Caco-2 (cell line): ENCODE measurements around the gene PEA15. TPM values are rescaled to one million over a fixed set of nuclear protein-coding genes. Genes with fewer than 3 reads are reported as not detected.

Experiments
- BruUV-seq: library from RNA; stranded (reverse); fragments of 400-500 nt; replicated peaks from 2 replicates; lab custom pipeline; 2021; lab: Mats Ljungman, UMichigan
- CTCF ChIA-PET: fragments of 300-600 bp; sonication (Branson Sonifier 250); formaldehyde crosslinking; loops from one replicate; lab custom pipeline; 2022; ENCODE audit warnings: antibody characterized with exemption; lab: Charles Lee
- POLR2A ChIA-PET: fragments of 300-600 bp; sonication (Branson Sonifier 250); formaldehyde crosslinking; loops from one replicate; lab custom pipeline; 2022; ENCODE audit warnings: antibody characterized with exemption; lab: Charles Lee
- DNase-seq, 2 experiments: peaks; one replicate each; pipeline versions ENCODE4 v3.0.0 to v3.0.0-alpha.2; 2020 to 2022
- H3K27me3 ChIP-seq: replicated peaks from 2 replicates; pipeline ENCODE4 v1.6.0; 2011; ENCODE audit warnings: low read length; ENCODE audit not compliant: control insufficient read depth, insufficient read depth
- H3K36me3 ChIP-seq: 2 replicates; pipeline ENCODE4 v1.5.1; 2011; ENCODE audit warnings: low read length; ENCODE audit not compliant: control insufficient read depth, insufficient read depth
- H3K4me1 ChIP-seq: fragments of 250-450 bp; sonication (Bioruptor Pico); 2 replicates; pipeline ENCODE4 v1.5.1; 2020; ENCODE audit warnings: mild to moderate bottlenecking
- H3K4me3 ChIP-seq: 2 replicates; pipeline ENCODE4 v1.5.1; 2011; ENCODE audit warnings: low read depth, mild to moderate bottlenecking, control low read depth, low read length
- H3K9me3 ChIP-seq: fragments of 250-450 bp; sonication (Bioruptor Pico); 2 replicates; pipeline ENCODE4 v1.5.1; 2020; ENCODE audit warnings: mild to moderate bottlenecking, moderate library complexity
- H3K27ac Mint-ChIP-seq: one replicate; pipeline ENCODE4 v1.8.0; 2022; ENCODE audit warnings: mixed read lengths; ENCODE audit not compliant: unreplicated experiment
- H3K27me3 Mint-ChIP-seq: one replicate; pipeline ENCODE4 v1.8.0; 2022; ENCODE audit warnings: mixed read lengths; ENCODE audit not compliant: insufficient read depth, unreplicated experiment
- H3K36me3 Mint-ChIP-seq: one replicate; pipeline ENCODE4 v1.8.0; 2022; ENCODE audit warnings: mild to moderate bottlenecking, mixed read lengths; ENCODE audit not compliant: insufficient read depth, unreplicated experiment
- H3K4me1 Mint-ChIP-seq: one replicate; pipeline ENCODE4 v1.8.0; 2022; ENCODE audit warnings: low read depth, mixed read lengths; ENCODE audit not compliant: unreplicated experiment
- H3K4me3 Mint-ChIP-seq: one replicate; pipeline ENCODE4 v1.8.0; 2022; ENCODE audit warnings: mild to moderate bottlenecking, moderate library complexity, mixed read lengths; ENCODE audit not compliant: unreplicated experiment
- H3K9me3 Mint-ChIP-seq: one replicate; pipeline ENCODE4 v1.8.0; 2022; ENCODE audit warnings: mixed read lengths; ENCODE audit not compliant: unreplicated experiment
- CTCF ChIP-seq, 2 experiments: fragments of 200-600 bp in 1 of 2; IDR thresholded peaks; 1 replicate in 1 of 2; 2 replicates in 1 of 2; pipeline versions ENCODE4 v1.5.1 to v1.8.0; 2011 to 2022; ENCODE audit warnings: antibody characterized with exemption in 1 of 2, control low read depth in 1 of 2, inconsistent platforms in 1 of 2, low read depth in 1 of 2, low read length in 1 of 2, mild to moderate bottlenecking in 1 of 2, moderate library complexity in 1 of 2; ENCODE audit not compliant: insufficient read depth in 1 of 2, severe bottlenecking in 1 of 2, unreplicated experiment in 1 of 2
- intact Hi-C: fragments of 100-400 bp; cut with micrococcal nuclease; formaldehyde crosslinking; loops from one replicate; pipeline ENCODE4 v1.10.0; 2022; ENCODE audit not compliant: unreplicated experiment
- total RNA-seq: library from RNA; stranded (reverse); gene quantifications from 2 replicates; pipeline ENCODE4 v1.2.3, GENCODE V29; 2022

Gene PEA15
- total RNA-seq, 1 experiment from 2014 or later: 85.1 TPM

GRCh38 chr1:160207771-160208556 is 2.8 kb downstream of the PEA15 start:
- peaks cover 18% of the 10 kb centered on the region for H3K4me1 Mint-ChIP-seq
- CTCF ChIA-PET: no interaction called here
- no TSS peak for BruUV-seq
- H3K27me3 Mint-ChIP-seq: no peaks in the 10 kb centered on the region
- DNase-seq: no peak
- POLR2A ChIA-PET: no interaction called here
- no peak for TF ChIP-seq CTCF (IDR thresholded peaks at IDR 0.05; ENCODE audit: insufficient read depth in 1 of 2, low read depth in 1 of 2, low read length in 1 of 2, severe bottlenecking in 1 of 2, unreplicated experiment in 1 of 2)
- no peak overlapping the region for H3K4me3 ChIP-seq
- H3K36me3 Mint-ChIP-seq: peaks cover 34% of the 10 kb centered on the region
- H3K9me3 Mint-ChIP-seq: no peaks in the 10 kb centered on the region
- peaks cover 10% of the 10 kb centered on the region for H3K4me1 ChIP-seq
- H3K27me3 ChIP-seq: no peaks in the 10 kb centered on the region
- H3K27ac Mint-ChIP-seq: no peak overlapping the region
- intact Hi-C loops: no loop called here
- no peak overlapping the region for H3K4me3 Mint-ChIP-seq
- no peaks in the 10 kb centered on the region for H3K9me3 ChIP-seq
- peaks cover 2% of the 10 kb centered on the region for H3K36me3 ChIP-seq

- Mint-ChIP-seq H3K4me1 (peaks cover 18% of the 10 kb centered on the region), H3K27me3 (no peaks in the 10 kb centered on the region), H3K27ac (no peak overlapping the region), H3K36me3 (peaks cover 42% of the 10 kb centered on the region), H3K9me3 (no peaks in the 10 kb centered on the region), H3K4me3 (no peak overlapping the region)
- no peak for DNase-seq
- peaks cover 3% of the 10 kb centered on the region for H3K36me3 ChIP-seq
- TF ChIP-seq CTCF (IDR thresholded peaks at IDR 0.05; ENCODE audit: insufficient read depth in 1 of 2, low read depth in 1 of 2, low read length in 1 of 2, severe bottlenecking in 1 of 2, unreplicated experiment in 1 of 2): no peak
- ChIA-PET POLR2A (no interaction called here), CTCF (no interaction called here)
- H3K4me1 ChIP-seq: peaks cover 10% of the 10 kb centered on the region
- H3K27me3 ChIP-seq: no peaks in the 10 kb centered on the region
- H3K9me3 ChIP-seq: no peaks in the 10 kb centered on the region
- no peak overlapping the region for H3K4me3 ChIP-seq
- BruUV-seq: no TSS peak
- intact Hi-C loops: no loop called here
Observed at GRCh38 chr1:160208557-160209320, 3.6 kb downstream of the PEA15 start.

- Histone ChIP-seq H3K27me3 (no peaks in the 10 kb centered on the region), H3K36me3 (peaks cover 3% of the 10 kb centered on the region), H3K9me3 (no peaks in the 10 kb centered on the region), H3K4me3 (no peak overlapping the region), H3K4me1 (peaks cover 10% of the 10 kb centered on the region)
- Mint-ChIP-seq H3K4me3 (no peak overlapping the region), H3K27me3 (no peaks in the 10 kb centered on the region), H3K36me3 (peaks cover 44% of the 10 kb centered on the region), H3K27ac (no peak overlapping the region), H3K9me3 (no peaks in the 10 kb centered on the region), H3K4me1 (peaks cover 14% of the 10 kb centered on the region)
- no peak for DNase-seq
- CTCF ChIA-PET: no interaction called here
- intact Hi-C loops: no loop called here
- TF ChIP-seq CTCF (IDR thresholded peaks at IDR 0.05; ENCODE audit: insufficient read depth in 1 of 2, low read depth in 1 of 2, low read length in 1 of 2, severe bottlenecking in 1 of 2, unreplicated experiment in 1 of 2): no peak
- POLR2A ChIA-PET: no interaction called here
- BruUV-seq: no TSS peak
Observed at GRCh38 chr1:160209321-160210046, 4.3 kb downstream of the PEA15 start.
